Measurements from ENCODE around the gene INPP5B.
A peak's percentile ranks its signal among the peaks of the same experiment; 100 is the strongest.
"Not testable (repeated sequence)": the region's sequence is repeated elsewhere in the genome, so short reads cannot be mapped to it uniquely, and the experiment has no call there.

Gene INPP5B

DNA sequence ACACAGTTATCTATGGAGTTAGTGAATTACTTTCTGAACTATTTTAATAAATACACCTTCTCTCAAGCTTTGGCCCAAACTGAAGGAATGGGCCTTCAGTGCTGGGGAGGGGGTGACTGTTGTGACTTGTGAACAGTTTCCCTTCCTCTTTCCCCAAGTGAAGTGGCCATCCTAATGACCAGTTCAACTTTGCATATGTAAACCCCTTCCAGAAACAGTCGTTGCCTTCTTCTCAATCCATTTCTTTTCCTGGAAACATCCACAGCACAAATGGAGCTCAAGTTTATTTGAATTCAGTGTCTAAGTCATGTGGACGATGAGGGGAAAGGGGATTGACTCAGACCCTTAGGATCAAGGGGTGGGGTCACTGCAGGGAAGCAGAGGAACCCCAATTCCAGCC lies 1.3 kb upstream of the INPP5B start:
- DNase-seq (ENCODE audit: low read depth in 2 of 2), result no peak

DNA sequence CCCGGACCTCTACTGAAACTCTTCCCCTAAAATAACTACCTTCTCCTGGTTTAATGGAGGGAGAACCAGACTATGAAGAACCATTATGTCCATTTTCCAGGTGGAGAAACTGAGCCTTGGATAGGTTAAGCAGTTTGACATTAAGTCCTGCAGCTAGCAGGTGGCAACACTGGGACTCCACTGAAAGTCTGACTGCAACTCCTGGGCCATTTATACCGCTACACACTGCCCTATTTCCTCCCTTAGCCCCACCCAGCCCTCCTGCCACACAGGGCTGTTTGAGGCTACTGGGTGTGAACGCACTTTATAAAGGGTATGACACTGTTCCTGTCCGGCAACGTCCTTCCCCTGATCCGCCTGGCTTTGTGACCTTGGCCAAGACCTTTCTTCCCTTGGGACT lies 511 bp upstream of the INPP5B start:
- no peak for DNase-seq (ENCODE audit: low read depth in 2 of 2)

DNA sequence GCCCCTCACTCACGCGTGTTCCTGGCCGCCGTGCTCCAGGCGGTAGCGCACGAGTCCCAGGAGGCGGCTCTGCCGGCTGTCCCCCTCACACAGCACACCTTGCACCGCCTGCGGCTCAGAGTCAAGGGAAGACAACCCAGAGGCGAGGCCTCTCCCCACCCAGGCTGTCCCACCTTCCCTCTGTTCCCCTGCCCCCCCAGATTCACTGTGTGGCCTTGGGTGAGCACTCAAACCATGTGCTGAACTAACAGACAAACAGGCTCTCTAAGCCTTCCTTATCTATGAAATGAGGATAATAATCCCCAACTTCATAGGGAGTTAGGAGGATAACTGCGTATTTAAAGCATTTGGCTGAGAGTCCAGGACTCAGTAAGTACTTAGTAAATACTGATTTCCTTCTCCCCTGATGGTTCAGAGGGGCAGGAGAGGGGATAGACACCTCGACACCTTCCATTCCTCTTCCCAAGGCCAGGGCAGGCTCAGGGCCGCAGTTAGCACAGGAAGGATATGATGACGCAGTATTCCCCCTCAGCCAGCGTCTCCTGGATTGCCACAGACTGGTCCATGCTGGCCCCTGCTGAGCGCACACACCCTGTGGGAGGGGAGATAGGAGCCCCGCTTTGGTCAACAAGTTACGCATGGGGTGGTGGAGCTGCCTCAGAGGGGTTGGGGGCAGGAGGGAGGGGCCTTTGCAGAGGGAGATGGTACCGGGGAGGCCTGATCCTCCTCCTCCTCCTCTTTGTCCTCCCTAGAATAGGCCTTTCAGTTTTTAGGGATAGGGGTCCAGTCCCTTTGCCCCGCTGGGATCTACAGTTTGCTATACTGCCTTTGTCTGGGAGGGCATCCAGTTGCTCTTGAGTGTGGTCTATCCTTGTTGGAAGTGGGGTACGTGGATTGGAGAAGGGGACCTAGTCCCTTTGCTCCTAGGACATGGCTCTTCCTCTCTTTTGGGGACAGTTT lies 830 bp downstream of the INPP5B start:
- DNase-seq (ENCODE audit: low read depth in 2 of 2), result no peak

DNA sequence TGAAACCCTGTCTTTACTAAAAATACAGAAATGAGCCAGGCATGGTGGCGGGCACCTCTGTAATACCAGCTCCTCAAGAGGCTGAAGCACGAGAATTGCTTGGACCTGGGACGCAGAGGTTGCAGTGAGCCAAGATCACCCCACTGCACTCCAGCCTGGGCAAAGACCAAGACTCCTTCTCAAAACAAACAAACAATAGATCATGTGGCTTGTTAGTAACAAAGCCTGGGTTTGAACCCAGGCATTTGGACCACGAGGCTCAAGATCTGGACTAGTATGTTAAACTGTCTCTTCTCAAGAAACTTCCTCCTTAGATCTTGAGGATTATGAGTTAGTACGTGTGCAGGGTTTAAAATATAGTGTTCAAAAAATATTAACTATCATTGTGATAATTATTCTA lies 1.6 kb downstream of the INPP5B start:
- DNase-seq (ENCODE audit: low read depth in 2 of 2), result no peak

DNA sequence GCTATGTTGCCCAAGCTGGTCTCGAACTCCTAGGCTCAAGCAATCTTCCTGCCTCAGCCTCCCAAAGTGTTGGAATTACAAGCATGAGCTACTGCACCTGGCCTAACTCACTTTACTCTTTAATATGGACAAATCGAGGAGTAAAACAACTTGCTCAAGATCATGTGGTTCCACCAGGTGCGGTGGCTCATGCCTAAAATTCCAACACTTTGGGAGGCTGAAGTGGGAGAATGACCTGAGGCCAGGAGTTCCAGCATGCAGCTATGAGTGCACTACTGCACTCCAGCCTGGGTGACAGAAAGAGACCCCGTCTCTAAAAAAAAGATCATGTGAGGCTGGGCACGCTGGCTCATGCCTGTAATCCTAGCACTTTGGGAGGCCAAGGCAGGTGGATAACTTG lies 2.0 kb downstream of the INPP5B start:
- no peak for DNase-seq (ENCODE audit: low read depth in 2 of 2)

DNA sequence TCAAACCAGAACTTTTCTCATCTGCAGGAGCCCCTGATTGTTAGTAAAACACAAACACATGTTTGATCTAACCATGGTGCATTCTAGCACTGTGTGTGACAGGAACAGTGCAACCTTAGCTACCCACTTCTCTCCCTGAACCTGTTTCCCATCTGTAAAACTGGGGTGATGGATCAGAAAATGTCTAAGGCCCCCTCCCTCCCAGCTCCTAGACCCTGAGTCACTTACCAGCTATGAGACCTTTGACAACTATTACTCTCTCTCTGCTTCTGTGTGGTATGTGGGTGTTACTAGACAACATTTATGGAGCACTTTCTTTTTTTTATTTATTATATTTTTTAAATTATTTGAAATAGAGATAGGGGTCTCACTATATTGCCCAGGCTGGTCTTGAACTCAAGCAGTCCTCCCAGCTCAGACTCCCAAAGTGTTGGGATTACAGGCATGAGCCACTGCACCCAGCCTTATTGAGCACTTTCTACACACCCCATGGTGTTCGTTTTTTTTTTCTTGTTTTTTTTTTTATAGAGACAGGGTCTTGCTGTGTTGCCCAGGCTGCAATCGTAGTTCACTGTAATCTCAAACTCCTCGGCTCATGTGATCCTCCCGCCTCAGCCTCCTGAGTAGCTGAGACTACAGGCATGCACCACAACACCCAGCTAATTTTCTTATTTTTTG lies 2.6 kb downstream of the INPP5B start:
- no peak for DNase-seq (ENCODE audit: low read depth in 2 of 2)

DNA sequence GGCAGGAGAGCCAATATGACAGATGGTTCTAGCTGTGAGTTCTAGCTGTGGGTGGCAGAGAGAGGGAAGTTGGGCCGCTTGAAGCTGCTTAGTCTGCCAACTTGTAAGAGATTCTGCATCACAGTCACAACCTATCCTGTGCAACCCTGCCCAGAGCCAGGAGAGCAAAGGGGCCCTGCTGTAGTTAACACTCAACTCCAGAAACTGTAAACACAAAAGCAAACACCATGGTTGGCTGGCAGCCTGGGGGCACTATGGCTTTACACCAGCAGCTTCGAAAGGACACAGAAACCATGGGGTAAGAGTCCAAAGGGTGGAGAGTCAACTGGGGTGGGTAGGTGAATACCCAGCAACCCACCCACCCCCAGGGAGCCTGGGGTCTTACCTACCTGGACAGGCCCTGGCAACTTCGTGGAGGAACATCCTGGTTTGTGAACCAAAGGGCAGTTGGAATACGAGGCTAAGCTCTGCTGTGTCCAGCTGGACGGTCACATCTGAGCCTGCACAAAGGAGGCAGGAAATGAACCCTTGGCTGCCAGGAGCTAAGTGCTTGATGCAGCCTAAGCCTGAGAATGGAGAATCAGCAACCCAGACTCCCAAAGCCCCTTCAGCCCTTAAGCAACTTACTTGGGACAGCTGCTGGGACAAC lies 6.4 kb downstream of the INPP5B start:
- DNase-seq (ENCODE audit: low read depth in 2 of 2), result no peak

DNA sequence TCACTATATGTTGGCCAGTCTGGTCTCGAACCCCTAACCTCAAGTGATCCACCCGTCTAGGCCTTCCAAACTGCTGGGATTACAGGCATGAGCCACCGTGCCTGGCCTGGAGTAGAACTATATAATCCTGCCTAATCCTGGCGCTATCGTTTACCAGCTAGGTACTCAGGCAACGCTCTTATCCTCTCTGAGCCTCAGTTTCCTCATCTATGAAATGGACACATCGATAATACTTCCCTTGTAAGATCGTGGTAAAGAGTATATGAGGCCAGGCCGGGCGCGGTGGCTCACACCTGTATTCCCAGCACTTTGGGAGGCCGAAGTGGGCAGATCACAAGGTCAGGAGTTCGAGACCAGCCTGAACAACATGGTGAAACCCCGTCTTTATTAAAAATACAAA lies 10.1 kb downstream of the INPP5B start:
- not testable (repeated sequence) for DNase-seq (ENCODE audit: low read depth in 2 of 2)

DNA sequence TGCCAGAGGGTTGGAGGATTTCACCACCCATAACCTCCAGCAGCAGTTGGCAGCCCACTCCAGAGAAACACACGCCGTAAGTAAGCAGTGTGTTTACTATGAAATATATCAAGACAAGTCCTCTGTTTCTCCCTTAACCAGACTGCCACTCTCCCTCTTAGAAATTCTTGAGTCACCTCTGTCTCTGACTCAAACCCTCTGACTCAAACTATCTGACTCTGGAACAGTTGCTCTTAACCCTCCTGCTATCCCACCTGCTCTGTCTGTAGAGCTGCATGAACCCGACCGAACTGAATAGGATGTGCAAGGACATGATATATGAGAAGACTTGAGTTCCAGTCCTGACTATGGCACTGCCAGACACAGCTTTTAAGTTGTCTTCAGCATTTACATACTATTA lies 14.1 kb downstream of the INPP5B start:
- no peak for DNase-seq (ENCODE audit: low read depth in 2 of 2)

DNA sequence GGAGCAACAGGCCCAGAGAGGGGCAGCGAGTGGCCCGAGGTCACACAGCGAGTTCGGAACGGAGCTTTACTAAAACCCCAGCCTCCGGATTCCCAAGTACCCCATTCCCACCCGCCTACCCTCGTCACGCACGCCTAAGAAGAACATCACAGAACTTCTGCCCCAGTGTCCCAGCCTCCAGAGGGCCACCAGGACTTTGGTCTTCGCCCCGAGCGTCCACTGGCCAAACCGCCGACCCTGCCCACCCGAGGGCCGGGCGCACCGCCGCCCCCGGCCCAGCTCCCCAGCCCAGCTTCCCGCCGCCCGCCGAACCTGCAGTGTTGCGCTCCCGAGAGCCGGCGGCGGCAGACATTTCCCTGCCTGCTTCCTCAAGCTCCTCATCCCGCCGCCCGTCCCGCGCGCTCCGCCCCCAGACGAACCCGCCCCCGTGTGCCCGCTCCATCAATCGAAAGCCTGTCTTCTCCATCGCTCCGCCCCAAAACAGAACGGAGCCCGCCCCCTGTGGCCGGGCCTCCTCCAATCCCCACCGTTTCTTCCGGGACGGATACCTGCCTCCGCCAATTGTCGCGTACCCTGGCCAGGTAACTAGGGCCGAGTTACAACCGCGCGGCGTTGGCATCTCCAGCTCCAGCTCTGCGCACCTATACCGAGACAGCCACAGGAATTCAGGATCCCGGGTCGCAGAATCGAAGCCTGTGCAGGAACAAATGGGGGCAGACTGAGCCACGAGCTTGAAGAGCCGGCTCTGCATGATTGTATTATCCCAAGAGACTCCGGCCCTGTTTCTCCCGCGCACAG lies 15.3 kb downstream of the INPP5B start:
- DNase-seq (ENCODE audit: low read depth in 2 of 2), result peak; percentile 92 to 94

DNA sequence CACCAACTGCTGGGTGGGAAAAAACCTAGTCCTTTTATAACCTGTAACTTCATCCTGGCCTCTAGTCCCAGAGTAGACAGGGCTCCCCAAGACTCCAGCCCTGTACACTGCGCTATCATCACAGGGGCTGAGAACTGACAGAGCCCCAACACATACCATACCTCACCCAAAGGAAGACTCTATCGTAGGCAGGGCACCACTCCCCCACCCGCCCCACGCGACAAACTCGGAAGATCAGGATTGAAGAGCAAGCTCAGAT lies 15.8 kb downstream of the INPP5B start:
- no peak for DNase-seq (ENCODE audit: low read depth in 2 of 2)

DNA sequence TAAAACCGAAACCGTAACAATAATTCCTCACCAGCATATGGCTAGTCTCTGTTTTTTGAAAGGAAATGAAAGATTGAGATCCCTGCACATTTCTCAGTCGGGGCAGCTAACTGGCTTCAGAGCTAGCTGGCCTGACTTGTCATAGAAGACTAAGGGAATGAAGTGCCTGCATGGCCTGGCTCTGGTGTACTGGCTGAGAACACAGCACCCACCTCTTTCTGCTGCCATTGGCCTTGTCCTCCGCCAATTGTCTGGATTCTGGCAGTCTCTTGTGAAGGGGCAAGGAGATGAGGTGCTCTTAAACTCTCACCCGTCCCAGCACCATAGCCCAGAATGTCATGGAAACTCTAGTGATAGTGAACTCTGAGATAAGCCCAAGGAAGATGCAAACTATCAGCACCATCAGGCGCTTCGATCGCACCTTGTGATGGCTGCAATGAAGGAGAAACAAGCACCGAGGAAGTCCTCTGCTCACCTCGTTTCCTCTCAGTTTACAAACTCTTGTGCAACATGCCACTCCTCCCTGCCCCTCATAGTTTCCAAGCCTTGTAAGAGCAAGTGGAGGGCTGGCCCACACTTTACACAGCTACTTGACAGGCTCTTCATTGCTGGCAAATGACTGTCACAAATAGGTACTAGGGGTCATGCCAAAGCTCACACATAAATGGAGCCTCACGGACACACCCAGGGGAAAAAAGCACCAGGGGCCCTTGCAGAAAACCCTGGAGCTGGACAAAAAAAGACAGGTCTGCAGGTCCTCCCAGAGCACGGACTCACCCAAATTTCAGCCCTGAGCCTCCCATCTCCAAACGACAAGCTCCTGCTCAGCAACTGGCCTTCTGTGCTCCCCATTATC lies 16.4 kb downstream of the INPP5B start:
- DNase-seq (ENCODE audit: low read depth in 2 of 2), result peak in 1 of 2 donors; percentile 37

DNA sequence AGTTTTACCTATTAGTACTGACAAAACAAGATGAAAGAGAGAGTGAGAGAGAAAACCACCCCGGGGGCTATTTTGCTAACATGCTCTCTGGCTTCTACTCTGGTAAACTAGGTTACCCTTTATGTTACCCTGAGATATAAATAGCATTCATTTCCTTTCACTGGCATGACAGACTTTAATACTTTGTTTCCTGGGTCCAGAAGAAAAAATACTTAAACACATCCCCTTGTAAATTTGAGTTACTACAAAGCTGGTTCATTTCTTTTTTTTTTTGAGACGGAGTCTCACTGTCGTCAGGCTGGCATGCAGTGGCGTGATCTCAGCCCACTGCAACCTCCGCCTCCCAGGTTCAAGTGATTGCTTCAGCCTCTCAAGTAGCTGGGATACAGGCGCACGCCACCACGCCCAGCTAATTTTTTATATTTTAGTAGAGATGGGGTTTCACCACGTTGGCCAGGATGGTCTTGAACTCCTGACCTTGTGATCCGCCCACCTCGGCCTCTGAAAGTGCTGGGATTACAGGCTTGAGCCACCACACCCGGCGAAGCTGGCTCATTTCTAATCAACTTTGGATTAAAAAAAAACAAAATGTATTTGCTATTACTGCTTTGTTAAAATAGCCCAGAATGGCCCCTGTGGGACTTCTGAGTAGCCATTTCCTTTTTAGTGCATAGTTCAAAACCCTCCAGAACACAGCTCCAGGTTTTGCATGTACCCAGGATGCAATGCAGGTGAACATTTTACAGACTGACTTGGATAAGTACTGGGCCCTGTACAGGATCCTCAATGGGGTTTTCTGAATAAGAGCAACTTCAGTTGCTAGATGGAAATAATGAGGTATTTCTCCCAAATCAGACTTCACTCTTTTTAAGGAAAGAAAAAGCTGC lies 20.6 kb downstream of the INPP5B start:
- no peak for DNase-seq (ENCODE audit: low read depth in 2 of 2)

DNA sequence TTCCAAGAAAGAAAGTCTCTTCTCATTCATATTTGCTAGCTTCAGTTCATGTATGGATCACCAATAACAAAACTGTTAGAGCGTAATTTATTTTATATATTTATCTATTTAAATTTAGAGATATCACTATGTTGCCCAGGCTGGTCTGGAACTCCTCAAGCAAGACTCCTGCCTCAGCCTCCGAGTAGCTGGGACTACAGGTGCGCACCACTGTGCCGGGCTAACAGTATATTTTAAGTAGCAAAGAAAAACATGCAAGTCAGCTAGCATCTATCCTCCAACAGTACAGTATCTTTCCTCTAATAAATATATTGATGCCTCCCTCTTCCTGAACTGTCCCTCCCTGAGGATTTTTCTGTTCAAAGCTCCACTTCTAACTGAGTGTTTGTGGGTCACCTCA lies 21.5 kb downstream of the INPP5B start:
- no peak for DNase-seq (ENCODE audit: low read depth in 2 of 2)

DNA sequence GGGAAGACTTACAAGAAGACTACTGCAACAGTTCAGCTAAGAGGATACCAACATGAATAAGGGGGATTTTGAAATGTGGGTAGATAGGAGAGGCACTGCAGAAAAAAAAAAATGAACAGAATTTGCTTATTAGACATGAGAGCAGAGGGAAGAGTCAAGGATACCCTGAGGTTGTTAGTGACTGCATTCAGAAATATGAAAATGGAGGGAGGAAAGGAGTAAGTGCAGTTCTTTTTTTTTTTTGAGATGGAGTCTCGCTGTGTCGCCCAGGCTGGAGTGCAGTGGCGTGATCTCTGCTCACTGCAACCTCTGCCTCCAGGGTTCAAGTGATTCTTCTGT lies 23.3 kb downstream of the INPP5B start:
- no peak for DNase-seq (ENCODE audit: low read depth in 2 of 2)

DNA sequence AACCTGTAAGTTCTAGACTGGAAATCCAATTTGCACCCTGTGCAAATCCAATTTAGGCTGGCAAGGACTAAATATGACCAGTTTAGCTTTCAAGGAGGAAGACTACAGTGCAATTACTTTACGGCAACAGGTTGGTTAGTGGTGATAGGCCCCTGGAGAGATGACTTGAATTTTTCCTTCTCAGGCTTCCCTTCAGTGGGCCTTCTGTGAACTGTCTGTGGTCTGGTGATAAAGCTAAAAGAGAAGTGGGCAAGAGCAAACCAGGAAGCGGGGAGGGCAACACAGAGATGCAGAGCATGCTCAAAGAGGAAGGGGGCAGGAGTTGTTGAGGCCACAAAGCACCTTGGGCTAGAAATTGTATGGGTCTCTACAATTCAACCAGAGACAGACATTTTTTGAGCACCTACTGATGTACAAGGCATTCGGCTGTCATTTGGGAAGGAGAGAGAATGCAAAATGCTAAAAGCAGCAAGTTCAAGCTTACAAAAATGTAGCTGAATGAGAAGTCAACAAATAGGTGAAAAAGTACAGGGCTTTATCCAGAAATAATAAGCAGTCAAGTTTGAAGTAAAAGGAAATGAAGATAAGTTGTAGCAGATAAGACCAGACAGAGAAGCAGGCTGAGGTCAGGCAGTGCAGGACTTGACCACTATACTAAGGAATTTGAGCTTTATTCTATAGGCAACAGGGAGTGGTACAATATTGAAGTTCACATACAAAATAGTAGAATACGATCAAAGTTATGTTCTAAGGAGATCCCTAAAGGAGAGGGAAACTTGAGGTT lies 23.9 kb downstream of the INPP5B start:
- DNase-seq (ENCODE audit: low read depth in 2 of 2), result no peak

DNA sequence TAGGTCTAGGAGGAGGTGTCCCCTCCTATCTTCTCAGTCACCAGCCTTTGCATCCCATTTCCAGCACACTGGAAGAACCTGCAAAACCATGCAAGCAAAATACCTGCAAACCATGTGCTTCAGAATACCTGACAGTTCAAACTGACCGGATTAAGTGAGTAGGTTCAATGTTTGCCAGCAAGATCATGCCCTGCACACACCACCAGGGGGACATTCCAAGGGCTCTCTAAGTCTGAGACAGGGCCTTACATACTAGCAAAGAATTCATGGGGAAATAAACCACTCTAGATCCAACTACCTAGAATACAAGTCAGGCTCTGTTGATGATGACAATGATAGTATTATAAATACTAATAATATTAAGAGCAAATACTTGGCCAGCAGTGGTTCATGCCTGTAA lies 27.6 kb downstream of the INPP5B start:
- DNase-seq (ENCODE audit: low read depth in 2 of 2), result no peak

DNA sequence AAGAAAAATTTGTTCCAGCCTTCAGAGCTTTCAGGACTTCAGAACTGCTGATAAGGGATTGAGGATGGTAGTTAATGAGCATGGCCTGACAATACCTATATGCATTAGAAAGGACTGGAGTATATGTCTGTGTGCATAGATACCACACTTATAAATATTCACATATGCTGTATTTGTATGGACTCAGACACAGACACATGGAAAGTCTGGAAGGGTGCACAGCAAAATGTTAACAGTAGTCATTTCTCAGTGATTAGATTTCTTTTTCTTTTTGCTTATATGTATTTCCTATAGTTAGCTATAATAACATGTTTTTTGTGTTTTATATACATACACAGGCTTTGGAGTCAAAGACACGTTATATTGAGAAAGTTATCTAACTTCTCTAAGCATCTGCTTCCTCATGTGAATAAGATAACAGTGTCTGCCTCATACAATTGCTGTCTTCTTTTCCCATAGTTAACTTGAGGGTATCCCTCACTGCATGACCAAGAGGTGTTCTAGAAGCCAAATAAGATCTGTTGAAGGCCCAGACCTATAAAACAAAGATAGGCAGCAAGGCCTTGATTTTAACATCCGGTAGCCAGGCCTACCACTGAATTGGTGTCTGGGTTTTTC lies 31.3 kb downstream of the INPP5B start:
- DNase-seq (ENCODE audit: low read depth in 2 of 2), result no peak
